ENCODE data around the gene QRICH1. TPM values are rescaled to one million over a fixed set of nuclear protein-coding genes. Genes with fewer than 3 reads are reported as not detected.
A peak's percentile ranks its signal among the peaks of the same experiment; 100 is the strongest.

QRICH1 gene
- total and polyA plus RNA-seq, 2 donors (not counting 3 experiments of a cell fraction or from before 2014, with no cell fraction given) = 89.7 to 116 TPM

GRCh38 chr3:48980295-48980694 is 113.6 kb downstream of the QRICH1 start:
- ChIA-PET POLR2A (interaction anchor here (1.0 kb wide), 1 partner anchor 9 kb away, joined by 3 read pairs; no protein-coding TSS in a partner anchor), CTCF (no interaction called here)

More at GRCh38 chr3:48980295-48980694, 113.6 kb downstream of the QRICH1 start:
- Histone ChIP-seq H3K36me3 (ENCODE audit: control insufficient read depth in 2 of 2, extremely low read depth in 1 of 2, insufficient read depth in 2 of 2, low read length in 2 of 2) (peaks cover 26 to 50% of the 10 kb centered on the region in 2 experiments), H3K9ac (replicated peaks; ENCODE audit: extremely low read depth, insufficient read depth, low read length) (no peak overlapping the region), H4K20me1 (replicated peaks; ENCODE audit: control insufficient read depth, extremely low read depth, insufficient read depth, low read length) (no peaks in the 10 kb centered on the region), H2AFZ (ENCODE audit: low read depth, low read length) (no peak overlapping the region), H3K4me3 (replicated peaks in 1 of 3; ENCODE audit: insufficient read depth in 1 of 3, low read depth in 1 of 3, low read length in 3 of 3) (no peak overlapping the region), H3K9me1 (replicated peaks; ENCODE audit: control insufficient read depth, extremely low read depth, insufficient read depth, low read length) (no peaks in the 10 kb centered on the region), H3K4me1 (ENCODE audit: control insufficient read depth, extremely low read depth, insufficient read depth, low read length) (peaks cover 4% of the 10 kb centered on the region), H3K27ac (ENCODE audit: insufficient read depth, low read depth, low read length) (no peak overlapping the region), H3K79me2 (ENCODE audit: control insufficient read depth, insufficient read depth, low read length) (no peaks in the 10 kb centered on the region), H3K27me3 (ENCODE audit: control insufficient read depth in 2 of 2, insufficient read depth in 2 of 2, low read length in 2 of 2) (no peaks in the 10 kb centered on the region), H3K4me2 (ENCODE audit: insufficient read depth, low read length) (no peak overlapping the region), H3K9me3 (replicated peaks; ENCODE audit: control insufficient read depth, insufficient read depth, low read length) (no peaks in the 10 kb centered on the region)
- BruUV-seq (replicated peaks) = no TSS peak
- no peak for DNase-seq (ENCODE audit: low read depth, low spot score)
- dilution Hi-C loops (cut with MboI; ENCODE audit: extremely low pct_ligation_motif_present, low sequenced_read_pairs) (no loop called here), intact Hi-C loops (cut with micrococcal nuclease) (no loop called here)
- no peak for FAIRE-seq
- no peak for TF ChIP-seq POLR2A (IDR thresholded peaks at IDR 0.05; ENCODE audit: low read depth, low read length)
- TF ChIP-seq JUN (IDR thresholded peaks at IDR 0.05; ENCODE audit: borderline replicate concordance, insufficient read depth, insufficient read length, low read depth) = no peak
- no peak for TF ChIP-seq EZH2 (IDR thresholded peaks at IDR 0.05; ENCODE audit: borderline replicate concordance, low read depth, low read length, severe bottlenecking)
- no peak for TF ChIP-seq CTCF (IDR thresholded peaks at IDR 0.05; ENCODE audit: extremely low read depth in 1 of 2, insufficient read depth in 1 of 2, low read depth in 1 of 2, low read length in 2 of 2)
- no peak for TF ChIP-seq POLR2AphosphoS5 (IDR thresholded peaks at IDR 0.05; ENCODE audit: insufficient read depth, low read depth, low read length)
- no peak for TF ChIP-seq MYC (IDR thresholded peaks at IDR 0.05; ENCODE audit: low read depth, low read length)
- no peak for TF ChIP-seq FOS (IDR thresholded peaks at IDR 0.05; ENCODE audit: borderline replicate concordance, insufficient read depth, low read length)
- TF ChIP-seq GATA2 (IDR thresholded peaks at IDR 0.05; ENCODE audit: insufficient read depth, insufficient read length, low read depth, low read length) = no peak
- no peak for TF ChIP-seq MAX (IDR thresholded peaks at IDR 0.05; ENCODE audit: insufficient read depth, insufficient read length)

MicroRNAs encoded within 50 kb of the gene (microRNA counts, 767-probe panel; counts per million panel counts)
- microRNA hsa-miR-191-5p (18,519 counts per million, percentile 99 among the panel's probes with 10 or more counts), microRNA hsa-miR-425-5p (723 counts per million, percentile 96 among the panel's probes with 10 or more counts)

Small RNAs within 50 kb of the gene (microRNA-seq; reads per million reads assigned to microRNA genes)
- gene MIR191 (ENCODE audit: borderline number of aligned reads, borderline replicate concordance) (4,372 reads per million, percentile 93 among the genes with 10 or more reads in this experiment), gene MIR425 (ENCODE audit: borderline number of aligned reads, borderline replicate concordance) (1,663 reads per million, percentile 87 among the genes with 10 or more reads in this experiment), gene MIR6890 (ENCODE audit: borderline number of aligned reads, borderline replicate concordance) (not detected)

Small RNAs within 50 kb of the gene (small RNA-seq; reads per million reads assigned to genes)
- 902 reads per million, percentile 100 among the genes with 10 or more reads in this experiment for gene MIR191 (ENCODE audit: insufficient read depth, insufficient read length, low read depth, low replicate concordance)
- gene MIR425 (ENCODE audit: insufficient read depth, insufficient read length, low read depth, low replicate concordance) = 134 reads per million, percentile 98 among the genes with 10 or more reads in this experiment
- gene RN7SL182P (ENCODE audit: insufficient read depth, insufficient read length, low read depth, low replicate concordance) = not detected

Other genes starting within 250 kb of the QRICH1 start
- 62.8 and 69.9 TPM in 2 replicates for gene PRKAR2A, start 246.2 kb downstream of the QRICH1 start, total RNA-seq
- 8.6 and 10.5 TPM in 2 replicates for gene PRKAR2A, start 246.2 kb downstream of the QRICH1 start, polyA plus RNA-seq
- 7.9 and 8.4 TPM in 2 replicates for gene SLC25A20, start 195.2 kb downstream of the QRICH1 start, total RNA-seq
- gene SLC25A20, start 195.2 kb downstream of the QRICH1 start, polyA plus RNA-seq = 8.6 and 11.0 TPM in 2 replicates
- gene ARIH2, start 175.2 kb downstream of the QRICH1 start, total RNA-seq = 77.2 and 85.5 TPM in 2 replicates
- 58.2 and 59.7 TPM in 2 replicates for gene ARIH2, start 175.2 kb downstream of the QRICH1 start, polyA plus RNA-seq
- gene P4HTM, start 103.8 kb downstream of the QRICH1 start, total RNA-seq = 23.0 and 26.9 TPM in 2 replicates
- gene P4HTM, start 103.8 kb downstream of the QRICH1 start, polyA plus RNA-seq = 32.7 and 37.9 TPM in 2 replicates
- gene WDR6, start 86.7 kb downstream of the QRICH1 start, total RNA-seq = 161 and 192 TPM in 2 replicates
- 319 and 337 TPM in 2 replicates for gene WDR6, start 86.7 kb downstream of the QRICH1 start, polyA plus RNA-seq
- 20.4 and 22.7 TPM in 2 replicates for gene DALRD3, start 75.5 kb downstream of the QRICH1 start, total RNA-seq
- gene DALRD3, start 75.5 kb downstream of the QRICH1 start, polyA plus RNA-seq = 60.8 and 66.0 TPM in 2 replicates
- gene NDUFAF3, start 72.0 kb downstream of the QRICH1 start, total RNA-seq = 74.5 and 91.1 TPM in 2 replicates
- 91.4 and 140 TPM in 2 replicates for gene NDUFAF3, start 72.0 kb downstream of the QRICH1 start, polyA plus RNA-seq
- gene IMPDH2, start 64.7 kb downstream of the QRICH1 start, total RNA-seq = 189 and 195 TPM in 2 replicates
- gene IMPDH2, start 64.7 kb downstream of the QRICH1 start, polyA plus RNA-seq = 134 and 167 TPM in 2 replicates
- gene QARS1, start 10.7 kb upstream of the QRICH1 start, total RNA-seq = 261 and 285 TPM in 2 replicates
- 434 and 477 TPM in 2 replicates for gene QARS1, start 10.7 kb upstream of the QRICH1 start, polyA plus RNA-seq
- 39.1 and 42.2 TPM in 2 replicates for gene USP19, start 26.8 kb upstream of the QRICH1 start, total RNA-seq
- gene USP19, start 26.8 kb upstream of the QRICH1 start, polyA plus RNA-seq = 31.3 and 36.8 TPM in 2 replicates
- 374 and 423 TPM in 2 replicates for gene LAMB2, start 39.0 kb upstream of the QRICH1 start, total RNA-seq
- gene LAMB2, start 39.0 kb upstream of the QRICH1 start, polyA plus RNA-seq = 744 and 764 TPM in 2 replicates
- gene CCDC71, start 72.3 kb upstream of the QRICH1 start, total RNA-seq = 20.3 and 23.5 TPM in 2 replicates
- 41.6 and 48.7 TPM in 2 replicates for gene CCDC71, start 72.3 kb upstream of the QRICH1 start, polyA plus RNA-seq
- 22.9 and 36.0 TPM in 2 replicates for gene KLHDC8B, start 77.5 kb upstream of the QRICH1 start, total RNA-seq
- gene KLHDC8B, start 77.5 kb upstream of the QRICH1 start, polyA plus RNA-seq = 70.1 and 77.8 TPM in 2 replicates
- 3.9 and 5.6 TPM in 2 replicates for gene C3orf62, start 183.2 kb upstream of the QRICH1 start, total RNA-seq
- gene C3orf62, start 183.2 kb upstream of the QRICH1 start, polyA plus RNA-seq = 1.8 and 2.8 TPM in 2 replicates
- 61.3 and 63.0 TPM in 2 replicates for gene USP4, start 246.0 kb upstream of the QRICH1 start, total RNA-seq
- gene USP4, start 246.0 kb upstream of the QRICH1 start, polyA plus RNA-seq = 33.9 and 39.1 TPM in 2 replicates